Body of pancreas (tissue), 4 donors: ENCODE data around the gene CHCHD10. TPM values are rescaled to one million over a fixed set of nuclear protein-coding genes. Genes with fewer than 3 reads are reported as not detected.
A peak's percentile ranks its signal among the peaks of the same experiment; 100 is the strongest.

ENCODE experiments used
- ATAC-seq: fragments of 150-250 bp; one replicate; pipeline ENCODE4 v1.9.1; 2016
- DNase-seq, 4 donors: peaks; one replicate each; pipeline ENCODE4 v3.0.0-alpha.2; 2019
- H3K27ac ChIP-seq, 4 donors: fragments of 200-600 bp; sonication (generic); 1 replicate in 3 of 4; 2 replicates in 1 of 4; pipeline versions ENCODE4 v1.5.1 to v1.6.1; 2016 to 2019; ENCODE audit warnings: mild to moderate bottlenecking in 1 of 4, mixed read lengths in 1 of 4, moderate library complexity in 1 of 4
- H3K27me3 ChIP-seq, 2 donors: fragments of 200-600 bp; sonication (generic); one replicate each; pipeline ENCODE4 v1.6.0; 2016; ENCODE audit warnings: mild to moderate bottlenecking in 1 of 2
- H3K36me3 ChIP-seq, 2 donors: fragments of 200-600 bp; sonication (generic); replicated peaks in 1 of 2; 2 replicates each; pipeline ENCODE4 v1.5.1; 2016; ENCODE audit warnings: low read depth in 2 of 2; ENCODE audit not compliant: insufficient read depth in 1 of 2
- H3K4me1 ChIP-seq: fragments of 200-600 bp; sonication (generic); one replicate; pipeline ENCODE4 v1.6.0; 2016
- H3K4me3 ChIP-seq, 2 donors: fragments of 200-600 bp; sonication (generic); 1 replicate in 1 of 2; 2 replicates in 1 of 2; pipeline ENCODE4 v1.5.1; 2016 to 2019
- H3K9me3 ChIP-seq, 3 donors: fragments of 200-600 bp; sonication (generic); 1 replicate in 2 of 3; 2 replicates in 1 of 3; pipeline ENCODE4 v1.5.1; 2016
- POLR2A ChIP-seq, 3 donors: fragments of 450-650 bp; IDR thresholded peaks; one replicate each; pipeline ENCODE4 v1.6.1; 2016; ENCODE audit warnings: antibody characterized with exemption in 3 of 3, mild to moderate bottlenecking in 2 of 3
- WGBS, 2 donors: methylation state at CpG; one replicate each; pipeline ENCODE4 v1.1.5; 2017; 5-methylcytosine and 5-hydroxymethylcytosine counted together
- intact Hi-C: fragments of 100-400 bp; cut with DNase I; formaldehyde crosslinking; loops from one replicate; pipeline ENCODE4 v1.15.1; 2023
- total RNA-seq, 2 donors: library from RNA; depleted of rRNA; stranded (reverse); fragments of >200 nt; gene quantifications; one replicate each; pipeline ENCODE4 v1.1.0, GENCODE V29; 2016
- TF ChIP-seq, protein P1 (sequence below), 7 experiments: fragments of 450-650 bp in 4 of 7; fragments of 200-600 bp in 3 of 7; sonication (generic) in 3 of 7; IDR thresholded peaks; one replicate each; pipeline ENCODE4 v1.5.1; 2016 to 2019; ENCODE audit warnings: antibody characterized with exemption in 7 of 7

The CHCHD10 gene
- 100 to 1,000 TPM in 1 of 2 donors, 10 to 100 TPM in 1; 18.2 to 116 TPM for total RNA-seq

DNA sequence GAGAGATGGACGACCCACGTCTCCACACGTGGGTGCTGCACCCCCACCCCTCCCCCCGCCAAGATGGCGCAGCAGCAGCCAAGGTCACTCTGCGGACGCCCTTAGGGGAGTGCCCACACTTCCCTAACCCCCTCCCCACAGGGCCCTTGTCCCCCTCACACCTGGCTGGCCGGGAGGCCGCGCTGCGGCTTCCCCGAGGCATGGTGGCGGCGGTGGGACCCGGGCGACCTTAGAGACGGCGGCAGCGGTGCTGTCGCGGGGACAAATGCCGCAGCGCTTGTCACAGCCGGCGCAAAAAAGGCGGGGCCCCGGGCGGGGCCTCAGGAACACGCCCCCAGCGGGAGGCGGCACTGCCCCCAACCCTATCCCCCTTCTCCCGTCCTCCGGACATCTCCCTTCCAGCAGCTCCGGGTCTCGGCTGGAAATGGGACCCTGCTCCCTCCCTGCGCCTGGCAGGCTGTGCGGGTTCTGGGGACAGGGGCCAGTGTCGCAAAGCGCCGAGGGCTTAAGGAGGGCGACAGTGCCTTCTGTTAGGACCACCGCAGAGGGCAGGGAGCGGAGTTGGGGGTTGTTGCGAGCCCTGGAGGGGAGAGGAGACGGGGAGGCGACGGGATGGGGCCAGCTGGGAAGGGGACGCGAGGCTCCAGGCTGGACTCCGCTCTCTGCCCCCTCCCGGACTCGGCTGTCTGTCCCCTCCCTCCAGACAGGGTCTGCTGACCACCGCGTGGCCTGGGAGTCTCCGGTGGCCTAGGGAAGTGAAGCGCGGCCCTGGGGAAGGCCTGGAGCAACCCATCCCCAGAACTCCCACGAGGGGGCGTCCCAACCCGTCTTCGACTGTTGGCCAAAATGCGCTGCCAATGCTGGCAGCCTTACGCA, at the start of gene CHCHD10:
Gene CHCHD10, minus strand, starts transcription at position 300 of the 876 bp plus-strand sequence. Its CDS starts 98 bp downstream, at position 202.
- H3K4me1 ChIP-seq, result peaks cover 40% of the 10 kb centered on the region
- peak; percentile 83 for ATAC-seq
- peak; percentile 84 to 90 (median 84) for DNase-seq
- H3K27me3 ChIP-seq, result no peaks in the 10 kb centered on the region
- intact Hi-C loops, result no loop called here
- H3K36me3 ChIP-seq, result no peaks in the 10 kb centered on the region
- 0 to 1% methylated on average over 21 to 63 of the region's 63 CpGs for WGBS, 2 donors
- no peaks in the 10 kb centered on the region for H3K9me3 ChIP-seq
- TF ChIP-seq, protein P1, sequence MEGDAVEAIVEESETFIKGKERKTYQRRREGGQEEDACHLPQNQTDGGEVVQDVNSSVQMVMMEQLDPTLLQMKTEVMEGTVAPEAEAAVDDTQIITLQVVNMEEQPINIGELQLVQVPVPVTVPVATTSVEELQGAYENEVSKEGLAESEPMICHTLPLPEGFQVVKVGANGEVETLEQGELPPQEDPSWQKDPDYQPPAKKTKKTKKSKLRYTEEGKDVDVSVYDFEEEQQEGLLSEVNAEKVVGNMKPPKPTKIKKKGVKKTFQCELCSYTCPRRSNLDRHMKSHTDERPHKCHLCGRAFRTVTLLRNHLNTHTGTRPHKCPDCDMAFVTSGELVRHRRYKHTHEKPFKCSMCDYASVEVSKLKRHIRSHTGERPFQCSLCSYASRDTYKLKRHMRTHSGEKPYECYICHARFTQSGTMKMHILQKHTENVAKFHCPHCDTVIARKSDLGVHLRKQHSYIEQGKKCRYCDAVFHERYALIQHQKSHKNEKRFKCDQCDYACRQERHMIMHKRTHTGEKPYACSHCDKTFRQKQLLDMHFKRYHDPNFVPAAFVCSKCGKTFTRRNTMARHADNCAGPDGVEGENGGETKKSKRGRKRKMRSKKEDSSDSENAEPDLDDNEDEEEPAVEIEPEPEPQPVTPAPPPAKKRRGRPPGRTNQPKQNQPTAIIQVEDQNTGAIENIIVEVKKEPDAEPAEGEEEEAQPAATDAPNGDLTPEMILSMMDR (IDR thresholded peaks at IDR 0.05), result peak; percentile 58 to 79 (median 73)
- TF ChIP-seq POLR2A (IDR thresholded peaks at IDR 0.05), result peak; percentile 72 to 82 (median 81)
- peak within 1 kb of the TSS; percentile 57 to 80 for H3K4me3 ChIP-seq
- peak within 1 kb of the TSS; percentile 74 to 86 (median 82) for H3K27ac ChIP-seq

GRCh38 chr22:23817146-23817545, 49.4 kb upstream of the CHCHD10 start:
- intact Hi-C loops, result no loop called here
- Histone ChIP-seq H3K9me3 (no peaks in the 10 kb centered on the region), H3K27me3 (no peaks in the 10 kb centered on the region), H3K36me3 (peaks cover 0 to 18% of the 10 kb centered on the region in 2 donors), H3K4me1 (no peaks in the 10 kb centered on the region), H3K4me3 (no peak overlapping the region), H3K27ac (no peak overlapping the region)
- ATAC-seq (no peak), DNase-seq (no peak)
- 87 to 97% methylated on average over 6 of the region's 6 CpGs for WGBS, 2 donors
- TF ChIP-seq, protein P1 (IDR thresholded peaks at IDR 0.05), result no peak
- no peak for TF ChIP-seq POLR2A (IDR thresholded peaks at IDR 0.05)

DNA sequence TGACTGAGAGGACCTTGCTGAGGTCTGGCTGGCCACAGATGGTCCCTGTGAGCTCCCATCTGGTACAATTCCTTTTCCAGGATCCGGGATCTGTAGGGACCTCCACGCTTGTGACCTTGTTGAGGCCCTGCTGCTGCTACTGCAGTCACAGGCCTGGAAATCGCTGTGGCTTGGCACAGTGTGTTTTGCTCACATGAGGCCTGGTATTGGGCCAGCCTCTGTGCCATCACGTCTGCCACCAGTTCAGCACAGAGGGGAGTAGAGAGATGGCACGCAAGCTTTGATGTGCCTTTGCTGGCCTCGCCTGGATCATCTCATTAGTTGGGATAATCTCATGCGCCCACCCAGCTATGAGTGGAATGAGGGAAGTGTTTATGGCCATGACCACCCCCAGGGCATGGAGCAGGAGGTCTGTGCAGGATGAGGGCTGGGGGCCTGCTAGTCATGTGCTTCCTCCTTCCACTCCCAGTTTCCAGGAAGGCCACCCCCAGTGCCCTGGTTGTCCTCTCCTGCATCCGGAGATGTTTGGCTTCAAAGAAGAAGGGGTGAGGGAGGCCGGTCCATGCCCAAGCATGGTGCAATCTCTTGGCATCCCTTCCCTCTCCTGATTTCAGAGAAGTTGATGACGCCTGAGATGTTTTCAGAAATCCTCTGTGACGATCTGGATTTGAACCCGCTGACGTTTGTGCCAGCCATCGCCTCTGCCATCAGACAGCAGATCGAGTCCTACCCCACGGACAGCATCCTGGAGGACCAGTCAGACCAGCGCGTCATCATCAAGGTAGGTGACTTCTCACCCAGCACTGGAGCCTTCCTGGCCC, 48.6 kb upstream of the CHCHD10 start:
- 84 to 85% methylated on average over 15 to 18 of the region's 18 CpGs for WGBS, 2 donors

DNA sequence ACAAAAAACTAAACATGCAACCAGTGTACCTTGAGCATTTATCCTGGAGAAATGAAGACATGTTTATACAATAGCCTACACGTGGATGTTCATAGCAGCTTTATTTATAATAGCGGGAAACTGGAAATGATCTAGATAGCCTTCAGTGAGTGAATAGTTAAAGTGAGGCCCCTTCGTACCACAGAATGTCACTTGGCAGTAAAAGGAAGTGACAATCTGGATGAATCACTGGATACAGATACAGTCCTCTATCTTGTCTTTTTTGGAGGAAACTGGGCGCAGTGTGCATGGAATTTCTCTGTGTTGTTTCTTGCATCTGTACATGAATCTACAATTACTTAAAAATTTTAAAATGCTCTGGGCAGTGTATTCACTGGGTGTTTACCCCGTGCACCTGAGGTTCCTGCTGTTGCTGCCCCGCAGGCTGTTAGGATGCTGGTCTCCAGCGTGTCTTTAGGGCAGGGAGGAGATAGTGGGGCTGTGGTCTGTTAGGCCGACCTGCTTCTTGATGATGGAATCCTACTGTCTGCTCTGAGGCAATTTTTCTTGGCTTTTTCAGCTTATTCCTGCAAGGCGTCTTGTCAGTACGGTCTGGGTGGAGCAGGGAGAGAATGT, 47.9 kb upstream of the CHCHD10 start:
- no peak for TF ChIP-seq POLR2A (IDR thresholded peaks at IDR 0.05)
- TF ChIP-seq, protein P1 (IDR thresholded peaks at IDR 0.05), result no peak
- no peak for DNase-seq
- H3K27ac ChIP-seq, result no peak overlapping the region
- WGBS, 2 donors, result 71 to 75% methylated on average over 8 to 10 of the region's 10 CpGs
- intact Hi-C loops, result no loop called here
- ATAC-seq, result no peak
- H3K27me3 ChIP-seq, result no peaks in the 10 kb centered on the region
- H3K36me3 ChIP-seq, result peaks cover 0 to 8% of the 10 kb centered on the region in 2 donors
- no peaks in the 10 kb centered on the region for H3K9me3 ChIP-seq
- no peaks in the 10 kb centered on the region for H3K4me1 ChIP-seq
- H3K4me3 ChIP-seq, result no peak overlapping the region

More for the DNA sequence above, 48.6 kb upstream of the CHCHD10 start:
- Histone ChIP-seq H3K9me3 (no peaks in the 10 kb centered on the region), H3K36me3 (peaks cover 0 to 14% of the 10 kb centered on the region in 2 donors), H3K27me3 (no peaks in the 10 kb centered on the region), H3K4me1 (no peaks in the 10 kb centered on the region), H3K27ac (no peak overlapping the region), H3K4me3 (no peak overlapping the region)
- intact Hi-C loops, result no loop called here
- ATAC-seq, result no peak
- no peak for DNase-seq
- TF ChIP-seq, protein P1 (IDR thresholded peaks at IDR 0.05), result no peak
- no peak for TF ChIP-seq POLR2A (IDR thresholded peaks at IDR 0.05)
